Osteocyte (in vitro differentiated cells): ENCODE measurements around the gene TRDN. TPM values are rescaled to one million over a fixed set of nuclear protein-coding genes. Genes with fewer than 3 reads are reported as not detected.
"Not testable (repeated sequence)": the region's sequence is repeated elsewhere in the genome, so short reads cannot be mapped to it uniquely, and the experiment has no call there.

Experiments
- DNase-seq: peaks from one replicate; pipeline ENCODE4 v3.0.0; 2021; ENCODE audit warnings: mixed read lengths; ENCODE audit not compliant: unreplicated experiment; ENCODE audit errors: extremely low spot score
- H3K27ac Mint-ChIP-seq: one replicate; pipeline ENCODE4 v1.8.0; 2021; ENCODE audit warnings: mild to moderate bottlenecking, mixed read lengths; ENCODE audit not compliant: unreplicated experiment
- H3K27me3 Mint-ChIP-seq: one replicate; pipeline ENCODE4 v1.8.0; 2021; ENCODE audit warnings: mixed read lengths; ENCODE audit not compliant: unreplicated experiment
- H3K36me3 Mint-ChIP-seq: one replicate; pipeline ENCODE4 v1.8.0; 2021; ENCODE audit warnings: mixed read lengths; ENCODE audit not compliant: unreplicated experiment
- H3K4me1 Mint-ChIP-seq: one replicate; pipeline ENCODE4 v1.8.0; 2021; ENCODE audit warnings: mixed read lengths; ENCODE audit not compliant: unreplicated experiment
- H3K4me3 Mint-ChIP-seq: one replicate; pipeline ENCODE4 v1.8.0; 2021; ENCODE audit warnings: mild to moderate bottlenecking, moderate library complexity, mixed read lengths; ENCODE audit not compliant: unreplicated experiment
- H3K9me3 Mint-ChIP-seq: one replicate; pipeline ENCODE4 v1.8.0; 2021; ENCODE audit warnings: mixed read lengths; ENCODE audit not compliant: unreplicated experiment
- total RNA-seq: library from RNA; stranded (reverse); gene quantifications from 2 replicates; pipeline ENCODE4 v1.2.1, GENCODE V29; 2021
- TF ChIP-seq, protein P1 (sequence below): fragments of 200-600 bp; sonication (generic); IDR thresholded peaks from 2 replicates; pipeline ENCODE4 v1.5.0; 2021; ENCODE audit warnings: antibody characterized with exemption, mild to moderate bottlenecking, moderate library complexity

TRDN gene
- total RNA-seq, 1 donor from 2014 or later = not detected

DNA sequence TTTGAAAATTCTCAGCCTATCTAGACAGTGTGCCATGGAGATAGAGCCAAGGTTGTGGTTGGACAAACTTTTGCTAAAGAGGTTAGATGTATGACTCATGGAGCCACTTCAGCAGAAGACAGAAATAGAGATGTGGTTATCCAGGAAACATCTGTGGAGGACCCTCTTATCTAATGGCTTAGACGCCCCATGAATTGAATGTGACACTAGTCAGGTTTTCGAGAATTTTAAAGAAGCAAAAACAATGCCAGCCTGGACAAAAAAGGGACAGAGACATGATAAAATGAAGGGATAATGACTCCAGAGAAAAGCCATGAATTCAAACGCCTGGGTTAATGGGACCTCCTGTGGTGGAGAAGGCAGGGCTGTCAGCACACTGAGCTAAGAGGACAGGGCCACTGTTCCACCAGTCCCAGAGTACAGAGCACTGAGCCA, 360.2 kb downstream of the TRDN start:
- no peak for DNase-seq
- Mint-ChIP-seq H3K4me1 (no peaks in the 10 kb centered on the region), H3K4me3 (no peak overlapping the region), H3K36me3 (no peaks in the 10 kb centered on the region), H3K27ac (no peak overlapping the region), H3K9me3 (no peaks in the 10 kb centered on the region), H3K27me3 (peaks cover 6% of the 10 kb centered on the region)
- TF ChIP-seq, protein P1, sequence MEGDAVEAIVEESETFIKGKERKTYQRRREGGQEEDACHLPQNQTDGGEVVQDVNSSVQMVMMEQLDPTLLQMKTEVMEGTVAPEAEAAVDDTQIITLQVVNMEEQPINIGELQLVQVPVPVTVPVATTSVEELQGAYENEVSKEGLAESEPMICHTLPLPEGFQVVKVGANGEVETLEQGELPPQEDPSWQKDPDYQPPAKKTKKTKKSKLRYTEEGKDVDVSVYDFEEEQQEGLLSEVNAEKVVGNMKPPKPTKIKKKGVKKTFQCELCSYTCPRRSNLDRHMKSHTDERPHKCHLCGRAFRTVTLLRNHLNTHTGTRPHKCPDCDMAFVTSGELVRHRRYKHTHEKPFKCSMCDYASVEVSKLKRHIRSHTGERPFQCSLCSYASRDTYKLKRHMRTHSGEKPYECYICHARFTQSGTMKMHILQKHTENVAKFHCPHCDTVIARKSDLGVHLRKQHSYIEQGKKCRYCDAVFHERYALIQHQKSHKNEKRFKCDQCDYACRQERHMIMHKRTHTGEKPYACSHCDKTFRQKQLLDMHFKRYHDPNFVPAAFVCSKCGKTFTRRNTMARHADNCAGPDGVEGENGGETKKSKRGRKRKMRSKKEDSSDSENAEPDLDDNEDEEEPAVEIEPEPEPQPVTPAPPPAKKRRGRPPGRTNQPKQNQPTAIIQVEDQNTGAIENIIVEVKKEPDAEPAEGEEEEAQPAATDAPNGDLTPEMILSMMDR = no peak

DNA sequence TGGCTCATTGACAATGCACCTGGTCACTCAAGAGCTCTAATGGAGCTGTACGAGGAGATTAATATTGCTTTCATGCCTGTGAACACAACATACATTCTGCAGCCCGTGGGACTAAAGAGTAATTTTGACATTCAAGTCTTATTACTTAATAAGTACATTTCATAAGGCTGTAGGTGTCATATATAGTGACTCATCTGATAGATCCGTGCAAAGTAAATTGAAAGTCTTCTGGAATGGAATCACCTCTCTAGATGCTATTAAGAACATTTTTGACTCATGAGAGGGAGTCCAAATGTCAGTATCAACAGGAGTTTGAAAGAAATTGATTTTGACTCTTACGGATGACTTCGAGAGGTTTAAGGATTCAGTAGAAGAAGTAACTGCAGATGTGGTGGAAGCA, 372.8 kb downstream of the TRDN start:
- Mint-ChIP-seq H3K4me3 (no peak overlapping the region), H3K36me3 (no peaks in the 10 kb centered on the region), H3K9me3 (no peaks in the 10 kb centered on the region), H3K27me3 (no peaks in the 10 kb centered on the region), H3K4me1 (no peaks in the 10 kb centered on the region), H3K27ac (no peak overlapping the region)
- TF ChIP-seq, protein P1 = no peak
- no peak for DNase-seq

- no peak for DNase-seq
- TF ChIP-seq, protein P1 = no peak
- no peaks in the 10 kb centered on the region for H3K36me3 Mint-ChIP-seq
- H3K4me3 Mint-ChIP-seq = no peak overlapping the region
- H3K4me1 Mint-ChIP-seq = no peaks in the 10 kb centered on the region
- peaks cover 6% of the 10 kb centered on the region for H3K27me3 Mint-ChIP-seq
- H3K9me3 Mint-ChIP-seq = peaks cover under 1% of the 10 kb centered on the region
- no peak overlapping the region for H3K27ac Mint-ChIP-seq
These were observed 396.1 kb downstream of the TRDN start for GRCh38 chr6:123240626-123241025.

DNA sequence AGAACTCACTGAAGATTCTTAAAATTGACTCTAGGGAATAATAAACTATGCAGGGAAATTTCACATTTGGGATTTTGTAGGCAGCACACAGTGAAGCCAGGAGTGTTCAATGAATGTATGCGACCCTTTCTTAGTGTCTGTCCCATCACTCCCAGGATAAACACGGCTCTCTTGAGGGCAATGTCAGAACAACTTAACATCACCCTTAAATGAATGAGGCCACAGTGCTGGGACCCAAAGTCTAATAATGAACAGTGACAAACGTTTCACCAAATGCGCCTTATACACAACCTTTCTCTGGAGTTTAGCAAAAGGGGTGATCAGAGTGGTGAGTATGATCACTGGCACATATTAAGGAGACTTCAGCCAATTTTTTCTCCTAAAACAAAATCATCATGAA, 403.4 kb downstream of the TRDN start:
- Mint-ChIP-seq H3K9me3 (no peaks in the 10 kb centered on the region), H3K4me1 (no peaks in the 10 kb centered on the region), H3K4me3 (no peak overlapping the region), H3K27ac (no peak overlapping the region), H3K36me3 (no peaks in the 10 kb centered on the region), H3K27me3 (peaks cover 10% of the 10 kb centered on the region)
- no peak for DNase-seq
- TF ChIP-seq, protein P1 = no peak

GRCh38 chr6:123227789-123228188, 409.0 kb downstream of the TRDN start:
- H3K9me3 Mint-ChIP-seq, H3K4me3 Mint-ChIP-seq: not testable (repeated sequence)

DNA sequence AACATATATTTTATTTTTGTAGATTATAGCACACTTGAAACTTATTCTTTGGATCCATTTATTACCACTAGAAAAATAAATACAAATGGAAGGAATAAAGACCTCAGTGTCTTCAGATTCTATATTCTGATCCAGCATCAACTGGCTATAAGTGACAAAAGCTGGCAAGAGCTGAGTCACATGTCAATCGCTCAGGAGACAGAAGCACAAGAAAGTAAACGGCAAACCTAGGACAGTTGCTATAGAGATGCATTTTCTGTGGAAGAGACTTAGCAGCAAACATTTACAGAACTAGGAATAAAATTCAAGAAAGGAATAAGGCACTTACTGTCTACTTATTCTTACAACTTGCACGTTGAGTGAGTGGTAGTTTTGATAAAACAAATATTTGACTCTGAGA, 410.4 kb downstream of the TRDN start:
- Mint-ChIP-seq H3K9me3 (no peaks in the 10 kb centered on the region), H3K4me3 (no peak overlapping the region), H3K27ac (no peak overlapping the region), H3K36me3 (no peaks in the 10 kb centered on the region), H3K27me3 (no peaks in the 10 kb centered on the region), H3K4me1 (no peaks in the 10 kb centered on the region)
- TF ChIP-seq, protein P1 = no peak
- no peak for DNase-seq

More at GRCh38 chr6:123227789-123228188, 409.0 kb downstream of the TRDN start:
- not testable (repeated sequence) for H3K27ac Mint-ChIP-seq, H3K36me3 Mint-ChIP-seq, DNase-seq, H3K4me1 Mint-ChIP-seq, H3K27me3 Mint-ChIP-seq
